KMS-11 (cell line): ENCODE measurements around the gene MICAL3.

Experiments
- H2AFZ ChIP-seq: fragments of 200-600 bp; sonication (generic); 2 replicates; pipeline ENCODE4 v1.6.1; 2016; ENCODE audit warnings: antibody characterized with exemption, mixed run types, low read depth
- H3K27ac ChIP-seq: fragments of 200-600 bp; sonication (generic); 2 replicates; pipeline ENCODE4 v1.6.1; 2016; ENCODE audit warnings: mild to moderate bottlenecking, mixed run types
- H3K27me3 ChIP-seq: fragments of 200-600 bp; sonication (generic); 2 replicates; pipeline ENCODE4 v1.6.1; 2017; ENCODE audit warnings: mild to moderate bottlenecking, low read depth, mixed run types, moderate library complexity; ENCODE audit not compliant: insufficient read depth
- H3K36me3 ChIP-seq: fragments of 200-600 bp; sonication (generic); 2 replicates; pipeline ENCODE4 v1.6.1; 2017; ENCODE audit warnings: mild to moderate bottlenecking, mixed run types; ENCODE audit not compliant: insufficient read depth
- H3K4me1 ChIP-seq: fragments of 200-600 bp; sonication (generic); 2 replicates; pipeline ENCODE4 v1.6.1; 2016; ENCODE audit warnings: mild to moderate bottlenecking, low read depth, mixed run types; ENCODE audit not compliant: poor library complexity, severe bottlenecking
- H3K4me2 ChIP-seq: fragments of 200-600 bp; sonication (generic); 2 replicates; pipeline ENCODE4 v1.7.0; 2016; ENCODE audit warnings: mild to moderate bottlenecking, mixed run types
- H3K4me3 ChIP-seq: fragments of 200-600 bp; sonication (generic); IDR thresholded peaks from 2 replicates; pipeline ENCODE4 v1.6.1; 2017; ENCODE audit warnings: low read depth, low read length, mixed read lengths; ENCODE audit not compliant: insufficient read depth
- H3K79me2 ChIP-seq: fragments of 200-600 bp; sonication (generic); 2 replicates; pipeline ENCODE4 v1.6.1; 2016; ENCODE audit warnings: low read depth, mixed run types; ENCODE audit not compliant: insufficient read depth
- H3K9ac ChIP-seq: fragments of 200-600 bp; sonication (generic); 2 replicates; pipeline ENCODE4 v1.6.1; 2016; ENCODE audit warnings: mild to moderate bottlenecking, mixed run types
- H4K20me1 ChIP-seq: fragments of 200-600 bp; sonication (generic); 2 replicates; pipeline ENCODE4 v1.6.1; 2016; ENCODE audit warnings: mild to moderate bottlenecking, mixed run types; ENCODE audit not compliant: insufficient read depth
- TF ChIP-seq, protein P1 (sequence below): fragments of 200-600 bp; sonication (generic); conservative IDR thresholded peaks from 2 replicates; pipeline ENCODE4 v1.6.1; 2017; ENCODE audit warnings: low read depth, mild to moderate bottlenecking, antibody characterized with exemption, low read length, moderate library complexity, mixed read lengths

The MICAL3 gene

DNA sequence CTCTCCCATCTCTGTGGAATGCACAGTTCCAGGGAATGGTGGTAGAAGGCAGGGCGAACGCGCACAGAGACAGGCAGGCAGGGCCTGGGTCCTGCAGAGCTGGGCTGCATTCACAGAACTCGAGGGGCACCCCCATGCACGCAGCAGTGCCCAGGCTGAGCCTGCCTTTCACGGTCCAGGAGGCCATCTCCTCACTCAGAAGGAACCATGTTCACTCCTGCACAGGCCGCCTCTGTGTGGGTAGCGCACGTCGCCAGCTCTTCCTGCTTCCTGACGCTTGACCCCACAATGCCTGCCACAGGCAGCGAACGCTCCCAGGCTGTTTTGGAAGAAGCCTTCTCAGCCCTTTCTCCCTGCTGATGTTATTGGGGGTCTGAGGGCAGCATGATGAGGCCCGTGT is 151.2 kb downstream of the MICAL3 start:
- Histone ChIP-seq H3K27ac (no peak overlapping the region), H2AFZ (no peak overlapping the region), H3K9ac (no peak overlapping the region), H3K36me3 (no peaks in the 10 kb centered on the region), H3K79me2 (no peaks in the 10 kb centered on the region), H4K20me1 (no peaks in the 10 kb centered on the region), H3K4me1 (no peaks in the 10 kb centered on the region), H3K27me3 (no peaks in the 10 kb centered on the region), H3K4me2 (no peak overlapping the region), H3K4me3 (no peak overlapping the region)
- TF ChIP-seq, protein P1, sequence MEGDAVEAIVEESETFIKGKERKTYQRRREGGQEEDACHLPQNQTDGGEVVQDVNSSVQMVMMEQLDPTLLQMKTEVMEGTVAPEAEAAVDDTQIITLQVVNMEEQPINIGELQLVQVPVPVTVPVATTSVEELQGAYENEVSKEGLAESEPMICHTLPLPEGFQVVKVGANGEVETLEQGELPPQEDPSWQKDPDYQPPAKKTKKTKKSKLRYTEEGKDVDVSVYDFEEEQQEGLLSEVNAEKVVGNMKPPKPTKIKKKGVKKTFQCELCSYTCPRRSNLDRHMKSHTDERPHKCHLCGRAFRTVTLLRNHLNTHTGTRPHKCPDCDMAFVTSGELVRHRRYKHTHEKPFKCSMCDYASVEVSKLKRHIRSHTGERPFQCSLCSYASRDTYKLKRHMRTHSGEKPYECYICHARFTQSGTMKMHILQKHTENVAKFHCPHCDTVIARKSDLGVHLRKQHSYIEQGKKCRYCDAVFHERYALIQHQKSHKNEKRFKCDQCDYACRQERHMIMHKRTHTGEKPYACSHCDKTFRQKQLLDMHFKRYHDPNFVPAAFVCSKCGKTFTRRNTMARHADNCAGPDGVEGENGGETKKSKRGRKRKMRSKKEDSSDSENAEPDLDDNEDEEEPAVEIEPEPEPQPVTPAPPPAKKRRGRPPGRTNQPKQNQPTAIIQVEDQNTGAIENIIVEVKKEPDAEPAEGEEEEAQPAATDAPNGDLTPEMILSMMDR, result no peak

DNA sequence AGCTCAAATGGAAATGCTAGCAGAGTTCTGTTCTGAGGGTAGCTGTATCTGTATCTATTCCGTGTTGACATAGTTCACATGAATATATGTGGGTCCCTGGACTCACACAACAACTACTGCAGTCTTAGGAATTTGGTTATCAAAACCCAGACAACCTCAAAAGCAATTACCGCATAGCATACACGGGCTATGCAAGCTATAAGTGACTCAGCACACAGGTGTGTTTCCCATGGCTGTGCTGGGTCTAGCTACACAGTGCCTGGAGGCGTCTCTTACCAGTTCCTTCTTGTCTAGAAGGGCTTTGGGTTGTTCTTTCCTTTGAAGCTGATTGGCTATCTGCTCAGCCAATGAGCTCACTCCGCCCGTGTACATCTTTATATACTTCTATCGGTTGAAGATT is 151.9 kb downstream of the MICAL3 start:
- Histone ChIP-seq H3K79me2 (no peaks in the 10 kb centered on the region), H3K4me3 (no peak overlapping the region), H3K4me2 (no peak overlapping the region), H3K36me3 (no peaks in the 10 kb centered on the region), H2AFZ (no peak overlapping the region), H4K20me1 (no peaks in the 10 kb centered on the region), H3K9ac (no peak overlapping the region), H3K27me3 (no peaks in the 10 kb centered on the region), H3K27ac (no peak overlapping the region), H3K4me1 (no peaks in the 10 kb centered on the region)
- TF ChIP-seq, protein P1, result no peak

DNA sequence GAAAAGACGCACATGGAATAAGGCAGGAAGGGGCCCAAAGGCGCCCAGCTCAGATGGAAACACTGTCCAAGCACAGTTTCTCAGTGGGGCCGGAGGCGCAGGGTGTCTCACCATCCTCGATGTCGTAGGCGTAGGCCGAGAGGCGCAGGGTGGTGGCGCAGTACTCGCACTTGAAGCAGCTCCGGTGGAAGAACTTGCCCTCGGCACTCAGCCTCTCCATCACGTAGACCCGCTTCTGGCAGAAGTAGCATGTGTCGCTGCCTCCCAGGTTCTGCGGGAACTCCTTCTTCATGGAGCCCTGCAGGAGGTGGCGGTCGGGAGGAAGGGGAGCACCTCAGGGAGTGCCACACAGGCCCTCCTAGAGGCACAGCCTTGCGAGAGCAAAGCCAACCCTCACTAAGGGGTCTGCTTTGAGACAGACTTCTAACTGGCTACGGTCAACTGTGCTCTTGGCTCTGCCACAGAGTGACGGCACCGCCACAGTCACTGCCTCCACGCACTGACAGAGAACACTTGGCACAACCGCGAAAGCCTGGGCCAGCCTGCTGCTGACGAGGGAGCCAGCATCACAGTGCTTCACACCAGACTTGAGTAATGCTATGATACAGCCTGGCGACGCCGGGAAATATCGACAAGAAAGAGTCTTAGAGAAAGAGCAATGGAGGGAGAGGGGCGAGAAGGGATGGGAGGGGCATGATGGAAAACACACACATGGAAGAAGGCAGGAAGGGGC is 152.5 kb downstream of the MICAL3 start:
- Histone ChIP-seq H3K36me3 (no peaks in the 10 kb centered on the region), H3K9ac (no peak overlapping the region), H3K4me3 (no peak overlapping the region), H3K79me2 (no peaks in the 10 kb centered on the region), H3K27me3 (no peaks in the 10 kb centered on the region), H2AFZ (no peak overlapping the region), H4K20me1 (no peaks in the 10 kb centered on the region), H3K27ac (no peak overlapping the region), H3K4me1 (no peaks in the 10 kb centered on the region), H3K4me2 (no peak overlapping the region)
- TF ChIP-seq, protein P1, result no peak

DNA sequence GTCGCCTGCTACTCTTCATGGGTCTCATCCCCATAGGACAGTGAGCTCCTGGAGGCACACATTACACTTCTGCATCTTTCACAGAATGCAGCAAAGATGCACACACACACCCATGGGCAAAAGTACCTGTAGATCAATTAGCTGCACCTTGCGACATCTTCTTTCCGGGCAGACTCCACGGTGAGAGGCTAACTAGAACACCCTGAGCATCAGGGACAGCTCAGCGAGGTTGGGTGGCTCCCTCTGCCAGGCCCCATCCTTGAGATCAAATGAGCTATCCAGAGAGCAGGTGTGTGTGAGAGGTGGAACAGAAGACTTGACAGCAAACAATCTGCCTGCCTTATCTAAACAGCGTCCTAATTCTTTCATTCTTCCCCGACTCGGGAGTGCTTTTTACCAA is 154.0 kb downstream of the MICAL3 start:
- Histone ChIP-seq H3K79me2 (no peaks in the 10 kb centered on the region), H4K20me1 (no peaks in the 10 kb centered on the region), H3K4me2 (no peak overlapping the region), H3K4me1 (no peaks in the 10 kb centered on the region), H3K36me3 (no peaks in the 10 kb centered on the region), H3K27me3 (no peaks in the 10 kb centered on the region), H3K9ac (no peak overlapping the region), H3K27ac (no peak overlapping the region), H2AFZ (no peak overlapping the region), H3K4me3 (no peak overlapping the region)
- TF ChIP-seq, protein P1, result no peak
